HepG2 (cell line): Measurements from ENCODE around the gene FBLN7. TPM values are rescaled to one million over a fixed set of nuclear protein-coding genes. Genes with fewer than 3 reads are reported as not detected.

Source experiments
- ATAC-seq: fragments of 200-7000 bp; cut with Tn5 transposase; 3 replicates; pipeline ENCODE4 v1.9.1; 2020; ENCODE audit warnings: mild to moderate bottlenecking, moderate library complexity
- BruUV-seq: library from RNA; stranded (reverse); fragments of 400-500 nt; replicated peaks from 2 replicates; lab custom pipeline; 2021; lab: Mats Ljungman, UMichigan
- CTCF ChIA-PET: fragments of 300-600 bp; formaldehyde crosslinking; extraction: SDS; loops from one replicate; lab custom pipeline; 2021; ENCODE audit warnings: low total read pairs, inconsistent platforms, low intra/inter-chr PET ratio; lab: Yijun Ruan, JAX
- POLR2A ChIA-PET: fragments of 350-600 bp; sonication (Branson Sonifier 250); formaldehyde crosslinking; loops from one replicate; lab custom pipeline; 2020; ENCODE audit warnings: antibody characterized with exemption, inconsistent platforms; lab: Yijun Ruan, JAX
- DNase-seq: peaks from one replicate; pipeline ENCODE4 v3.0.0-alpha.2; 2015; ENCODE audit warnings: low spot score
- FAIRE-seq: peaks from 3 replicates; lab custom pipeline; 2011; peaks lifted over from hg19 to GRCh38; lab: Jason Lieb, UNC
- H2AFZ ChIP-seq: one replicate; pipeline ENCODE4 v1.6.1; 2011; ENCODE audit warnings: low read length, inconsistent platforms
- H3K27ac ChIP-seq: fragments of 300-600 bp; 3 replicates; pipeline ENCODE4 v1.8.0; 2011; ENCODE audit warnings: mixed run types, mild to moderate bottlenecking, mixed read lengths, low read length, inconsistent platforms; ENCODE audit not compliant: insufficient read depth; ENCODE audit errors: extremely low read length
- H3K27me3 ChIP-seq, 2 experiments: fragments of 200-600 bp in 1 of 2; 2 replicates in 1 of 2; 3 replicates in 1 of 2; pipeline versions ENCODE4 v1.6.0 to v1.8.0; 2011; ENCODE audit warnings: low read length in 2 of 2, mild to moderate bottlenecking in 2 of 2, moderate library complexity in 2 of 2, inconsistent platforms in 1 of 2; ENCODE audit not compliant: insufficient read depth in 2 of 2, control insufficient read depth in 1 of 2
- H3K36me3 ChIP-seq, 2 experiments: fragments of 200-600 bp in 1 of 2; replicated peaks in 1 of 2; 2 replicates in 1 of 2; 3 replicates in 1 of 2; pipeline versions ENCODE4 v1.5.1 to v1.8.0; 2011; ENCODE audit warnings: low read length in 2 of 2, inconsistent platforms in 1 of 2; ENCODE audit not compliant: insufficient read depth in 2 of 2, control insufficient read depth in 1 of 2
- H3K4me1 ChIP-seq: 2 replicates; pipeline ENCODE4 v1.5.1; 2012; ENCODE audit warnings: low read length, inconsistent platforms; ENCODE audit not compliant: insufficient read depth
- H3K4me2 ChIP-seq: 2 replicates; pipeline ENCODE4 v1.6.0; 2011; ENCODE audit warnings: low read depth, low read length, inconsistent platforms
- H3K4me3 ChIP-seq, 3 experiments: fragments of 200-600 bp in 1 of 3; sonication (generic), shearing (Covaris generic) in 1 of 3; replicated peaks in 1 of 3; 2 replicates each; pipeline ENCODE4 v1.5.1; 2011 to 2016; ENCODE audit warnings: low read length in 3 of 3, inconsistent platforms in 2 of 3, low read depth in 2 of 3, mild to moderate bottlenecking in 2 of 3, control low read depth in 1 of 3, mixed read lengths in 1 of 3; ENCODE audit not compliant: insufficient read depth in 1 of 3
- H3K79me2 ChIP-seq: one replicate; pipeline ENCODE4 v1.6.1; 2011; ENCODE audit warnings: low read length, inconsistent platforms; ENCODE audit not compliant: insufficient read depth
- H3K9ac ChIP-seq: 2 replicates; pipeline ENCODE4 v1.6.0; 2011; ENCODE audit warnings: mild to moderate bottlenecking, low read depth, low read length, inconsistent platforms; ENCODE audit not compliant: insufficient read depth
- H3K9me3 ChIP-seq: 2 replicates; pipeline ENCODE4 v1.5.1; 2012; ENCODE audit warnings: mild to moderate bottlenecking, low read length
- H4K20me1 ChIP-seq: 2 replicates; pipeline ENCODE4 v1.6.0; 2011; ENCODE audit warnings: inconsistent platforms, mild to moderate bottlenecking, low read length, moderate library complexity; ENCODE audit not compliant: insufficient read depth
- ISX ChIP-seq: sonication (generic); formaldehyde crosslinking; conservative IDR thresholded peaks from 2 replicates; pipeline ENCODE4 v1.5.0; 2020; ENCODE audit warnings: missing genetic modification reagents
- MAFG ChIP-seq: sonication (generic); formaldehyde crosslinking; IDR thresholded peaks from 2 replicates; pipeline ENCODE4 v1.5.1; 2020; ENCODE audit warnings: mild to moderate bottlenecking, missing genetic modification reagents
- NR0B2 ChIP-seq: sonication (generic); formaldehyde crosslinking; IDR thresholded peaks from 2 replicates; pipeline ENCODE4 v1.4.0; 2020; ENCODE audit warnings: mild to moderate bottlenecking, missing genetic modification reagents
- SAFB2 ChIP-seq: sonication (generic); formaldehyde crosslinking; IDR thresholded peaks from 2 replicates; pipeline ENCODE4 v1.5.1; 2020; ENCODE audit warnings: missing genetic modification reagents, low read depth, mild to moderate bottlenecking, borderline replicate concordance
- SMARCC2 ChIP-seq: fragments of 450-650 bp; IDR thresholded peaks from 2 replicates; pipeline ENCODE4 v1.6.1; 2017; ENCODE audit warnings: antibody characterized with exemption, mild to moderate bottlenecking
- SUZ12 ChIP-seq: fragments of 150-350 bp; IDR thresholded peaks from 2 replicates; pipeline ENCODE4 v1.6.1; 2014; ENCODE audit warnings: low read depth, low read length
- THRA ChIP-seq: sonication (generic); formaldehyde crosslinking; IDR thresholded peaks from 2 replicates; pipeline ENCODE4 v1.4.0; 2020; ENCODE audit warnings: missing genetic modification reagents, borderline replicate concordance
- ZFP36 ChIP-seq: fragments of 150-350 bp; IDR thresholded peaks from 2 replicates; pipeline ENCODE4 v1.6.1; 2018; ENCODE audit warnings: borderline replicate concordance, low read length, low read depth; ENCODE audit not compliant: partially characterized antibody
- ZFP41 ChIP-seq: sonication (generic); formaldehyde crosslinking; IDR thresholded peaks from 2 replicates; pipeline ENCODE4 v1.4.0; 2020; ENCODE audit warnings: mild to moderate bottlenecking, missing genetic modification reagents, borderline replicate concordance
- ZNF142 ChIP-seq: sonication (generic); formaldehyde crosslinking; IDR thresholded peaks from 2 replicates; pipeline ENCODE4 v1.4.0; 2020; ENCODE audit warnings: missing genetic modification reagents
- ZNF562 ChIP-seq: sonication (generic); formaldehyde crosslinking; IDR thresholded peaks from 2 replicates; pipeline ENCODE4 v1.8.0; 2022; ENCODE audit warnings: missing genetic modification reagents, borderline replicate concordance
- ZNF746 ChIP-seq: sonication (generic); formaldehyde crosslinking; IDR thresholded peaks from 2 replicates; pipeline ENCODE4 v1.8.0; 2022; ENCODE audit warnings: mild to moderate bottlenecking, missing genetic modification reagents
- WGBS: methylation state at CpG from one replicate; pipeline ENCODE4 v1.1.6; 2017; ENCODE audit warnings: low lambda C conversion rate; 5-methylcytosine and 5-hydroxymethylcytosine counted together
- in situ Hi-C: cut with HindIII; loops from 2 replicates; pipeline ENCODE4 v1.10.0; 2017; ENCODE audit warnings: low pct_unique_long_range_greater_than_20kb; ENCODE audit not compliant: extremely low pct_ligation_motif_present
- intact Hi-C: fragments of 100-400 bp; cut with micrococcal nuclease; formaldehyde crosslinking; loops from one replicate; pipeline ENCODE4 v1.10.0; 2022; ENCODE audit not compliant: unreplicated experiment
- polyA plus RNA-seq, 8 experiments: library from polyadenylated mRNA; depleted of rRNA in 3 of 8; stranded (reverse) in 7 of 8; unstranded in 1 of 8; fragments of >200 nt; fragmentation: Illumina TruSeq in 4 of 8; extraction: Trizol in 4 of 8; gene quantifications; 2 replicates each; pipeline versions ENCODE4 v1.2.1 to v1.2.3, GENCODE V29; 2011 to 2016; ENCODE audit warnings: low read depth in 4 of 8, missing spikeins in 1 of 8, mixed read lengths in 1 of 8; ENCODE audit not compliant: insufficient read depth in 1 of 8
- total RNA-seq, 5 experiments: library from RNA; depleted of rRNA; stranded (reverse); fragments of >200 nt; fragmentation: Illumina TruSeq; extraction: Trizol; gene quantifications; 2 replicates each; pipeline ENCODE4 v1.2.3, GENCODE V29; 2016; ENCODE audit warnings: low read depth in 1 of 5

Gene FBLN7
- total and polyA plus RNA-seq, 2 of the 13 experiments (the other 11 are each of a cell fraction or from before 2014, with no cell fraction given) = 1.4 to 2.3 TPM

GRCh38 chr2:112185131-112185530 lies 46.9 kb downstream of the FBLN7 start:
- Histone ChIP-seq H3K27me3 (no peaks in the 10 kb centered on the region), H3K79me2 (no peaks in the 10 kb centered on the region), H2AFZ (no peak overlapping the region), H3K9ac (no peak overlapping the region), H3K4me1 (no peaks in the 10 kb centered on the region), H3K36me3 (no peaks in the 10 kb centered on the region), H3K4me2 (no peak overlapping the region), H3K4me3 (no peak overlapping the region), H3K9me3 (no peaks in the 10 kb centered on the region), H3K27ac (no peak overlapping the region), H4K20me1 (no peaks in the 10 kb centered on the region)
- POLR2A ChIA-PET = no interaction called here
- intact Hi-C loops (no loop called here), in situ Hi-C loops (no loop called here)
- CTCF ChIA-PET = no interaction called here
- FAIRE-seq = no peak
- no TSS peak for BruUV-seq
- DNase-seq = no peak
- no peak for ATAC-seq
- 68% methylated on average over 4 of the region's 9 CpGs for whole genome bisulfite sequencing
- TF ChIP-seq SMARCC2 (no peak), SAFB2 (CRISPR knock-in tag) (no peak), NR0B2 (CRISPR knock-in tag) (no peak), SUZ12 (no peak), ISX (CRISPR knock-in tag) (no peak), ZFP41 (no peak), ZNF746 (CRISPR knock-in tag) (no peak), ZFP36 (no peak), THRA (CRISPR knock-in tag) (no peak), ZNF142 (CRISPR knock-in tag) (no peak), ZNF562 (CRISPR knock-in tag) (no peak), MAFG (CRISPR knock-in tag) (no peak)
